OCI-LY3 (cell line): ENCODE results near the gene RNF40.

Experiments used
- H2AFZ ChIP-seq: fragments of 200-600, 300-600 bp; shearing (Covaris generic); 2 replicates; pipeline ENCODE4 v1.6.0; 2014; ENCODE audit warnings: antibody characterized with exemption, low read depth, low read length
- H3K27ac ChIP-seq: fragments of 200-600, 300-600 bp; sonication (generic); 2 replicates; pipeline ENCODE4 v1.5.1; 2014; ENCODE audit warnings: mild to moderate bottlenecking, low read length, moderate library complexity, mixed read lengths
- H3K27me3 ChIP-seq: fragments of 200-600, 300-600 bp; sonication (generic); 2 replicates; pipeline ENCODE4 v1.6.1; 2014; ENCODE audit warnings: low read depth, low read length, mixed read lengths
- H3K36me3 ChIP-seq: fragments of 200-600, 300-600 bp; sonication (generic); replicated peaks from 2 replicates; pipeline ENCODE3; 2014; ENCODE audit warnings: low read depth, low read length, mixed read lengths
- H3K4me1 ChIP-seq: fragments of 300-600, 200-600 bp; sonication (generic); 2 replicates; pipeline ENCODE4 v1.6.1; 2014; ENCODE audit warnings: low read length, mixed read lengths
- H3K4me2 ChIP-seq: fragments of 200-600, 300-600 bp; sonication (generic); 2 replicates; pipeline ENCODE4 v1.6.1; 2014; ENCODE audit warnings: low read length, mixed read lengths
- H3K4me3 ChIP-seq: fragments of 300-600, 200-600 bp; sonication (generic); 2 replicates; pipeline ENCODE4 v1.5.1; 2014; ENCODE audit warnings: antibody characterized with exemption, mild to moderate bottlenecking, low read length, moderate library complexity
- H3K79me2 ChIP-seq: fragments of 300-600, 200-600 bp; shearing (Covaris generic); 2 replicates; pipeline ENCODE4 v1.6.1; 2014; ENCODE audit warnings: mild to moderate bottlenecking, low read length, mixed read lengths
- H3K9ac ChIP-seq: fragments of 300-600, 200-600 bp; shearing (Covaris generic); 2 replicates; pipeline ENCODE4 v1.6.0; 2014; ENCODE audit warnings: mild to moderate bottlenecking, low read length, moderate library complexity
- H3K9me3 ChIP-seq: fragments of 200-600, 300-600 bp; shearing (Covaris generic); 2 replicates; pipeline ENCODE4 v1.6.1; 2014; ENCODE audit warnings: low read length, mixed read lengths; ENCODE audit not compliant: insufficient read depth
- H4K20me1 ChIP-seq: fragments of 200-600, 300-600 bp; sonication (generic); 2 replicates; pipeline ENCODE4 v1.6.1; 2016; ENCODE audit warnings: low read length, mixed read lengths; ENCODE audit not compliant: insufficient read depth
- EZH2phosphoT487 ChIP-seq: fragments of 200-600 bp; shearing (Covaris generic); IDR thresholded peaks from 2 replicates; pipeline ENCODE4 v1.6.1; 2018; ENCODE audit warnings: antibody characterized with exemption, mixed run types, low read depth
- TF ChIP-seq, protein P1 (sequence below): fragments of 200-600, 300-600 bp; sonication (generic); IDR thresholded peaks from 2 replicates; pipeline ENCODE4 v1.5.1; 2014; ENCODE audit warnings: antibody characterized with exemption, low read length, low read depth

RNF40 gene

DNA sequence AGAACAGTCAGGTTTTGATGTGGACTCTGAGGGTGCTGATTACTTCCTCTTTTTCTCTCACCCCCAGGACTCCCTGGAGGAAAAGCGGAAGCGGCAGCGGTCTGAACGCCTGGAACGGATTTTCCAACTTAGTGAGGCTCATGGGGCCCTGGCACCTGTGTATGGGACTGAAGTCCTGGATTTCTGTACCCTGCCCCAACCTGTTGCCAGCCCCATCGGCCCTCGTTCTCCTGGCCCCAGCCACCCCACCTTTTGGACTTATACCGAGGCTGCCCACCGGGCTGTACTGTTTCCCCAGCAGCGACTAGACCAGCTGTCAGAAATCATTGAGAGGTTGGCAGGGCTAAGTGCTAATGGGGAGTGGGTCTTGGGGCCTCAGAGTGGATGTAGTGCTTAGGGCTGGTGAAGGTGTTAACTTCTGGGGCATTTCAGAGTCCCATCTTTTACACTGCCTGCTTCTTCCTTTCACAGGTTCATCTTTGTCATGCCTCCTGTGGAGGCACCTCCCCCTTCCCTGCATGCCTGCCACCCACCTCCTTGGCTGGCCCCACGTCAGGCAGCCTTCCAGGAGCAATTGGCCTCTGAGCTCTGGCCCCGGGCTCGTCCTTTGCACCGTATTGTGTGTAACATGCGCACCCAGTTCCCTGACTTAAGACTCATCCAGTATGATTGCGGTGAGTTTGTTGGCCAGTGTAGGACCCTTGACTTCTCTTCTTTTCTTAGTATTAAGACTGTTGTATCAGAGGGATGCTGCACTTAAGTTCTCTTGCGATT is 33.0 kb upstream of the RNF40 start:
- Histone ChIP-seq H3K36me3 (peaks cover 63% of the 10 kb centered on the region), H2AFZ (no peak overlapping the region), H3K27ac (no peak overlapping the region), H3K4me1 (peaks cover 12% of the 10 kb centered on the region), H3K79me2 (peaks cover 26% of the 10 kb centered on the region), H3K4me3 (no peak overlapping the region), H4K20me1 (no peaks in the 10 kb centered on the region), H3K27me3 (no peaks in the 10 kb centered on the region), H3K4me2 (no peak overlapping the region), H3K9ac (no peak overlapping the region), H3K9me3 (no peaks in the 10 kb centered on the region)
- TF ChIP-seq EZH2phosphoT487: no peak
- TF ChIP-seq, protein P1, sequence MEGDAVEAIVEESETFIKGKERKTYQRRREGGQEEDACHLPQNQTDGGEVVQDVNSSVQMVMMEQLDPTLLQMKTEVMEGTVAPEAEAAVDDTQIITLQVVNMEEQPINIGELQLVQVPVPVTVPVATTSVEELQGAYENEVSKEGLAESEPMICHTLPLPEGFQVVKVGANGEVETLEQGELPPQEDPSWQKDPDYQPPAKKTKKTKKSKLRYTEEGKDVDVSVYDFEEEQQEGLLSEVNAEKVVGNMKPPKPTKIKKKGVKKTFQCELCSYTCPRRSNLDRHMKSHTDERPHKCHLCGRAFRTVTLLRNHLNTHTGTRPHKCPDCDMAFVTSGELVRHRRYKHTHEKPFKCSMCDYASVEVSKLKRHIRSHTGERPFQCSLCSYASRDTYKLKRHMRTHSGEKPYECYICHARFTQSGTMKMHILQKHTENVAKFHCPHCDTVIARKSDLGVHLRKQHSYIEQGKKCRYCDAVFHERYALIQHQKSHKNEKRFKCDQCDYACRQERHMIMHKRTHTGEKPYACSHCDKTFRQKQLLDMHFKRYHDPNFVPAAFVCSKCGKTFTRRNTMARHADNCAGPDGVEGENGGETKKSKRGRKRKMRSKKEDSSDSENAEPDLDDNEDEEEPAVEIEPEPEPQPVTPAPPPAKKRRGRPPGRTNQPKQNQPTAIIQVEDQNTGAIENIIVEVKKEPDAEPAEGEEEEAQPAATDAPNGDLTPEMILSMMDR: no peak

DNA sequence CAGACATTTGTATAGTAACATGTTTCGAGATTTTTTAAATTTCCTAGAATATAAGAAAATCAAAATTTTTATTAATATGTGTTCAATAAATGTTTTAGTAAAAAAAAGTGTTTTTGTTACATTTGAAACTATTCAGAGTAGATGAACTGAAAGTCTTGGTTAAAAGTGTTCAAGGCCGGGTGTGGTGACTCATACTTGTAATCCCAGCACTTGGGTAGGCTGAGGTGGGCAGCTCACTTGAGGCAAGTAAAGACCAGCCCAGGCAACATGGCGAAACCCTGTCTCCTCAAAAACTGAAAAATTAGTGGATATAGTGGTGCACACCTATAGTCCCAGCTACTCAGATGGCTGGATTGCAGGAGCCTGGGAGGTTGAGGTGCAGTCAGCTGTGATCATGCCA is 30.7 kb upstream of the RNF40 start:
- H3K9me3 ChIP-seq: no peaks in the 10 kb centered on the region
- H3K4me3 ChIP-seq: no peak overlapping the region
- H3K27me3 ChIP-seq: no peaks in the 10 kb centered on the region
- no peak overlapping the region for H2AFZ ChIP-seq
- peak overlapping the region; percentile 28; the same call in 1 of the 2 replicates for H3K27ac ChIP-seq
- peaks cover 5% of the 10 kb centered on the region; the same call in 1 of the 2 replicates for H3K4me1 ChIP-seq
- no peak overlapping the region for H3K9ac ChIP-seq
- peaks cover 56% of the 10 kb centered on the region for H3K36me3 ChIP-seq
- H3K79me2 ChIP-seq: peaks cover 15% of the 10 kb centered on the region
- TF ChIP-seq EZH2phosphoT487: no peak
- TF ChIP-seq, protein P1: no peak
- H3K4me2 ChIP-seq: no peak overlapping the region
- H4K20me1 ChIP-seq: no peaks in the 10 kb centered on the region

DNA sequence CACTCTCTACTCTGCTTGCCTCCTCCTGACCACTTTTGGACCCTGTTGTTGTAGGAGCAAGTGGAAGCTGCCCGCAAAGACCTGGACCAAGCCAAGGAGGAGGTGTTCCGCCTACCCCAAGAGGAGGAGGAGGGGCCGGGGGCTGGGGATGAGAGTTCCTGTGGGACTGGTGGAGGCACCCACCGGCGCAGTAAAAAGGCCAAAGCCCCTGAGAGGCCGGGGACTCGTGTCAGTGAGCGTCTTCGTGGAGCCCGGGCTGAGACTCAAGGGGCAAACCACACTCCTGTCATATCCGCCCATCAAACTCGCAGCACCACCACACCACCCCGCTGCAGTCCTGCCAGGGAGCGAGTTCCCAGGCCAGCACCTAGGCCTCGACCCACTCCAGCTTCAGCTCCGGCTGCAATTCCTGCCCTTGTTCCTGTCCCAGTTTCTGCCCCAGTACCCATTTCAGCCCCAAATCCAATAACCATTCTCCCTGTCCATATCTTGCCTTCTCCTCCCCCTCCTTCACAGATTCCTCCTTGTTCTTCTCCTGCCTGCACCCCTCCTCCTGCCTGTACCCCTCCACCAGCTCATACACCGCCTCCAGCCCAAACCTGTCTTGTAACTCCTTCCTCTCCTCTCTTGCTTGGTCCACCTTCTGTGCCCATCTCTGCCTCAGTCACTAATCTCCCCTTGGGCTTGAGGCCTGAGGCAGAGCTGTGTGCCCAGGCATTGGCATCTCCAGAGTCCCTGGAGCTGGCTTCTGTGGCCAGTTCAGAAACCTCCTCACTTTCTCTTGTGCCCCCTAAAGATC is 24.9 kb upstream of the RNF40 start:
- Histone ChIP-seq H3K27me3 (no peaks in the 10 kb centered on the region), H4K20me1 (no peaks in the 10 kb centered on the region), H3K4me2 (no peak overlapping the region), H3K4me1 (no peaks in the 10 kb centered on the region), H3K9ac (no peak overlapping the region), H3K27ac (no peak overlapping the region), H3K4me3 (no peak overlapping the region), H3K36me3 (peaks cover 69% of the 10 kb centered on the region), H3K9me3 (no peaks in the 10 kb centered on the region), H2AFZ (no peak overlapping the region), H3K79me2 (no peaks in the 10 kb centered on the region; the same call in 1 of the 2 replicates)
- no peak for TF ChIP-seq EZH2phosphoT487
- TF ChIP-seq, protein P1: no peak
